ENCODE results near the gene OTUD7B.

DNA sequence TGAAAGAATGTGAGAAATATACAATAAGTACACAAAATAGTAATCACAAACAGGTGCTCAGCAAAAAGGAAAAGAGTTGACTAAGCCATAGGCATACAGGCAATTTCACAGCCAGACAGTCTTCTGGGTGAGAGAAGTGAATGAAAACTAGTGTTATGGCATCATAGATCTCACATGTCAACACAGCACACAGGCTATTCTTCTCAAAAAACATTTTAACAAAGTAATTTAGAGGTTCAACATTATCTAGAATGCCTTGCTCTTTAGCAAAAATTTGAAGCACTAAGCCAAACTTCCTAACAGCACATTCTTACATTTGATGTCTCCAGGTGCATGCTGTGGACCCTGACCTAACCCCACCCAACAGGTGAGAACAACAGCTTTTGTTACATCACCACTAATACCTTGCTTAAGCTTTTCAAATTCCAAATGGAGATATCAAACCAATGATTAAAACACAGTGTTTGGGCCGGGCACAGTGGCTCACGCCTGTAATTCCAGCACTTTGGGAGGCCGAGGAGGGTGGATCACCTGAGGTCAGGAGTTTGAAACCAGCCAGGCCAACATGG is 30.5 kb downstream of the OTUD7B start:
- TF ChIP-seq, protein P1, sequence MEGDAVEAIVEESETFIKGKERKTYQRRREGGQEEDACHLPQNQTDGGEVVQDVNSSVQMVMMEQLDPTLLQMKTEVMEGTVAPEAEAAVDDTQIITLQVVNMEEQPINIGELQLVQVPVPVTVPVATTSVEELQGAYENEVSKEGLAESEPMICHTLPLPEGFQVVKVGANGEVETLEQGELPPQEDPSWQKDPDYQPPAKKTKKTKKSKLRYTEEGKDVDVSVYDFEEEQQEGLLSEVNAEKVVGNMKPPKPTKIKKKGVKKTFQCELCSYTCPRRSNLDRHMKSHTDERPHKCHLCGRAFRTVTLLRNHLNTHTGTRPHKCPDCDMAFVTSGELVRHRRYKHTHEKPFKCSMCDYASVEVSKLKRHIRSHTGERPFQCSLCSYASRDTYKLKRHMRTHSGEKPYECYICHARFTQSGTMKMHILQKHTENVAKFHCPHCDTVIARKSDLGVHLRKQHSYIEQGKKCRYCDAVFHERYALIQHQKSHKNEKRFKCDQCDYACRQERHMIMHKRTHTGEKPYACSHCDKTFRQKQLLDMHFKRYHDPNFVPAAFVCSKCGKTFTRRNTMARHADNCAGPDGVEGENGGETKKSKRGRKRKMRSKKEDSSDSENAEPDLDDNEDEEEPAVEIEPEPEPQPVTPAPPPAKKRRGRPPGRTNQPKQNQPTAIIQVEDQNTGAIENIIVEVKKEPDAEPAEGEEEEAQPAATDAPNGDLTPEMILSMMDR (IDR thresholded peaks at IDR 0.05): no peak
- TF ChIP-seq POLR2A (IDR thresholded peaks at IDR 0.05): no peak

All from testis (tissue), 2 donors.